Stimulated activated CD4-positive, alpha-beta T cell treated with anti-CD3 and anti-CD28 coated beads, Interleukin-4, amount 100 ng/mL, for 4 hours (primary cell): ENCODE data around the gene NEDD4L.

ENCODE experiments used
- DNase-seq, 2 experiments: peaks; one replicate each; pipeline ENCODE4 v3.0.0-alpha.2; 2020

The NEDD4L gene

GRCh38 chr18:58334061-58334460, 290.0 kb downstream of the NEDD4L start:
- DNase-seq, result no peak

GRCh38 chr18:58335223-58335622, 291.2 kb downstream of the NEDD4L start:
- DNase-seq, result no peak

GRCh38 chr18:58335821-58336220, 291.8 kb downstream of the NEDD4L start:
- no peak for DNase-seq

- DNase-seq, result no peak
Observed at GRCh38 chr18:58336605-58337004, 292.6 kb downstream of the NEDD4L start.

- no peak for DNase-seq
Observed at GRCh38 chr18:58337285-58337684, 293.3 kb downstream of the NEDD4L start.

- DNase-seq, result no peak
Observed at GRCh38 chr18:58337686-58338085, 293.7 kb downstream of the NEDD4L start.

- no peak for DNase-seq
Observed at GRCh38 chr18:58338141-58338540, 294.1 kb downstream of the NEDD4L start.

- DNase-seq, result no peak
Observed at GRCh38 chr18:58338961-58339592, 295.1 kb downstream of the NEDD4L start.

- DNase-seq, result no peak
Observed at GRCh38 chr18:58339890-58340289, 295.9 kb downstream of the NEDD4L start.

- DNase-seq, result no peak
Observed at GRCh38 chr18:58341916-58342315, 297.9 kb downstream of the NEDD4L start.

- no peak for DNase-seq
Observed at GRCh38 chr18:58344080-58344670, 300.1 kb downstream of the NEDD4L start.

- DNase-seq, result no peak
Observed at GRCh38 chr18:58344861-58345463, 300.9 kb downstream of the NEDD4L start.

- DNase-seq, result no peak
Observed at GRCh38 chr18:58345875-58346274, 301.8 kb downstream of the NEDD4L start.

- no peak for DNase-seq
Observed at GRCh38 chr18:58347135-58347534, 303.1 kb downstream of the NEDD4L start.

GRCh38 chr18:58348517-58348916, 304.5 kb downstream of the NEDD4L start:
- no peak for DNase-seq

- DNase-seq, result no peak
Observed at GRCh38 chr18:58348951-58349350, 304.9 kb downstream of the NEDD4L start.

GRCh38 chr18:58349650-58350049, 305.6 kb downstream of the NEDD4L start:
- no peak for DNase-seq

GRCh38 chr18:58350526-58350925, 306.5 kb downstream of the NEDD4L start:
- no peak for DNase-seq

GRCh38 chr18:58351776-58352175, 307.8 kb downstream of the NEDD4L start:
- no peak for DNase-seq

- DNase-seq, result no peak
Observed at GRCh38 chr18:58353581-58353980, 309.6 kb downstream of the NEDD4L start.

GRCh38 chr18:58354051-58354450, 310.0 kb downstream of the NEDD4L start:
- DNase-seq, result no peak

GRCh38 chr18:58354791-58355190, 310.8 kb downstream of the NEDD4L start:
- DNase-seq, result no peak

- no peak for DNase-seq
Observed at GRCh38 chr18:58355243-58355642, 311.2 kb downstream of the NEDD4L start.

- no peak for DNase-seq
Observed at GRCh38 chr18:58359218-58359617, 315.2 kb downstream of the NEDD4L start.

GRCh38 chr18:58359620-58360019, 315.6 kb downstream of the NEDD4L start:
- no peak for DNase-seq
